ENCODE data around the gene YBX3.
A peak's percentile ranks its signal among the peaks of the same experiment; 100 is the strongest.

Gene YBX3

GRCh38 chr12:10668526-10668925 lies 54.6 kb downstream of the YBX3 start:
- peak; percentile 41 for DNase-seq

GRCh38 chr12:10667581-10667980 lies 55.5 kb downstream of the YBX3 start:
- DNase-seq: no peak

DNA sequence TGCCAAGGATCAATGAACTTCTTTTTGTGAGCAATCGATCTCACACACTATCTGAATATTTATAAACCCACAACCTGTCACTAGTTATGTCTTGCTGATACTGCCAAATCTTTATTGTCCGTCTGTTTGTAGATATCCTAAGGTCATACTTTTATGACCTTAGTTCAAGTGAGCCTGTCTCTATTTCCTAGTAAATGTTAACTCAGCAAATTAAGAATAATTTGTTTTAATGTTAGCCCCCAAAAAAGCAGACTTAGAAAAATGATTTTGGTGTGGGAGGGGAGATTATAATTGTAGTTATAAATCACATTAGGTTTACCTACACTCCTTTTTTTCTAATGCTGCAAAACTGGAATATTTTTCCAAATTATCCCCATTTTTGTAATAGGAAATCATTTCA lies 58.6 kb downstream of the YBX3 start:
- DNase-seq: no peak

DNA sequence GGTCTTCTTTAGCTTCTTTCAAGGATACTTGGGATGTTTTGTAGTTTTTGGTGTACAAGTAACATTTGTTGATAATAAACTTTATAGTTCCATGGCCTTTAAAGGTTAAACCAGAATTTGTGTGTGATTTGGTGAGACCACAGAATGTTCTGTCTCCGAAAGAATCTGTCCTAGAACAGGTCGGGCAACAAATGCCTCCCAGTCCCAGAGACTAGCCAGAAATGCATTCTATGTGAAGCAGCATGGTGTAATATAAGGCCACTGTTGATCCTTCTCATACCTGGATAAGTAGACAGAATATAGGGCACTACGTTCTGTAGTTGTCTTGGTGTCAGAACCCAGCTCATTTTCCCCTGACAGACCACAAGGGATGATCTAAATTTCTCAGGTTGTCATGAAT lies 59.3 kb downstream of the YBX3 start:
- no peak for DNase-seq

DNA sequence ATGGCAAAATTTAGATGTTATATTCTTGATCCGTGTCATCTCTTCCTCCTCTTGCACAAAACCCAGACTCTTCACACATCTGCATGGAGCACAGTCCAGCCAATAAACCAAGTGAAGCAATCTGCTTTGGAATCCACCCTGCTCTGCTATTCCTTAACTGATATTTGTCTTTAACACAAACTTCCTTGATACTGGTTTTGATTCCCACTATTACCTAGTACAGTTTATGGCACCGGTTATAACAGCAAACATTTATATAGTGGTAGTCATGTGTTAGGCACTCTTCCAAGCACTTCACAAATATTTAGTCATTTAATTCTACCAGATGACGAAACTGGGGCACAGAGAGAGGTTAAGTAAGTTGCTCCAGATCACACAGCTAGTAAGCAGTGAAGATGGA lies 61.8 kb downstream of the YBX3 start:
- no peak for DNase-seq

DNA sequence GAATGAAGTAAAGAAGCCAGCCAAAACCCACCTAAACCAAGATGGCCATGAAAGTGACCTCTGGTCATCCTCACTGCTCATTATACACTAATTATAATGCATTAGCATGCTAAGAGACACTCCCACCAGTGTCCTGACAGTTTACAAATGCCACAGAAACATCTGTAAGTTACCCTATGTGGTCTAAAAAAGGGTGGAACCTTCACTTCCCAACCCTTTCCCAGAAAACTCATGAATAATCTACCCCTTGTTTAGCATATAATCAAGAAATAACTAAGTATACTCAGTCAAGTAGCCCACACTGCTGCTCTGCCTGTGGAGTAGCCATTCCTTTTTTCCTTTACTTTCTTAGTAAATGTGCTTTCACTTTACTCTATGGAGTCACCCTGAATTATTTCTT lies 69.1 kb downstream of the YBX3 start:
- no peak for DNase-seq

- peak; percentile 53 for DNase-seq
Measured at GRCh38 chr12:10652192-10652591, 70.9 kb downstream of the YBX3 start.

Data from OCI-M1 (cell line).